Activated CD8-positive, alpha-beta T cell treated with anti-CD3 and anti-CD28 coated beads for 36 hours (primary cell): Measurements from ENCODE around the gene TMX1. TPM values are rescaled to one million over a fixed set of nuclear protein-coding genes. Genes with fewer than 3 reads are reported as not detected.

ENCODE experiments used
- ATAC-seq: fragments of 200-7000 bp; cut with Tn5 transposase; one replicate; pipeline ENCODE4 v1.10.0; 2021; ENCODE audit warnings: mild to moderate bottlenecking, moderate library complexity
- CTCF ChIA-PET: fragments of 350-600 bp; sonication (Branson Sonifier 250); formaldehyde crosslinking; loops from one replicate; lab custom pipeline; 2021; ENCODE audit warnings: antibody characterized with exemption; lab: Charles Lee
- POLR2A ChIA-PET: fragments of 350-600 bp; sonication (Branson Sonifier 250); formaldehyde crosslinking; loops from one replicate; lab custom pipeline; 2021; ENCODE audit warnings: antibody characterized with exemption; lab: Charles Lee
- DNase-seq: peaks from one replicate; pipeline ENCODE4 v3.0.0-alpha.2; 2020
- H3K27ac Mint-ChIP-seq: one replicate; pipeline ENCODE4 v1.8.0; 2021; ENCODE audit warnings: mild to moderate bottlenecking, mixed read lengths
- H3K27me3 Mint-ChIP-seq: one replicate; pipeline ENCODE4 v1.8.0; 2021; ENCODE audit warnings: mixed read lengths
- H3K36me3 Mint-ChIP-seq: one replicate; pipeline ENCODE4 v1.8.0; 2021; ENCODE audit warnings: low read depth, mixed read lengths
- H3K4me1 Mint-ChIP-seq: one replicate; pipeline ENCODE4 v1.8.0; 2021; ENCODE audit warnings: low read depth, mixed read lengths
- H3K4me3 Mint-ChIP-seq: one replicate; pipeline ENCODE4 v1.8.0; 2021; ENCODE audit warnings: mild to moderate bottlenecking, moderate library complexity, mixed read lengths
- H3K9me3 Mint-ChIP-seq: one replicate; pipeline ENCODE4 v1.8.0; 2021; ENCODE audit warnings: mixed read lengths
- intact Hi-C: fragments of 100-400 bp; cut with micrococcal nuclease; formaldehyde crosslinking; loops from one replicate; pipeline ENCODE4 v1.10.0; 2022
- total RNA-seq, 2 experiments: library from RNA; stranded (reverse); gene quantifications; one replicate each; pipeline ENCODE4 v1.2.3, GENCODE V29; 2021
- TF ChIP-seq, protein P1 (sequence below): fragments of 200-600 bp; IDR thresholded peaks from one replicate; pipeline ENCODE4 v1.8.0; 2022; ENCODE audit warnings: antibody characterized with exemption, mild to moderate bottlenecking

The TMX1 gene
- total RNA-seq, 2 experiments from 2014 or later = 53.6 to 61.1 TPM

DNA sequence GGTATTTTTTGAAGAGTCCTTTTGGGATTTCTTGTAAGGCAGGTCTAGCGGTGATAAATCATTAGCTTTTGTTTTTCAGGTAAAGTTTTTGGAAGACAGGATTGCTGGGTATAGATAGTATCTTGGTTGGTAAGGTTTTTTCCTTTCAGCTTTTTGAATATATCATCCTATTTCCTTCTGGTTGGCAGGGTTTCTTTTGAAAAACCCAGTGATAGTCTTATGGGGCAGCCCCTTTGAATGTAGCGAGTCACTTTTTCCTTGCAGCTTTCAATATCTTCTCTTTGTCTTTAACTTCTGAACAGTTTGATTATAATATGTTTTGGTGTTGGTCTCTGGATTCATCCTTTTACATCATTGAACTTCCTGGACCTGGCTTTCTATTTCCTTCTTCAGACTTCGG is 20.2 kb downstream of the TMX1 start:
- ATAC-seq (peak; percentile 83), DNase-seq (peak; percentile 33)
- Mint-ChIP-seq H3K27me3 (no peaks in the 10 kb centered on the region), H3K9me3 (peaks cover 10% of the 10 kb centered on the region), H3K27ac (peak overlapping the region; percentile 71), H3K4me3 (no peak overlapping the region), H3K4me1 (peaks cover 21% of the 10 kb centered on the region), H3K36me3 (peaks cover 50% of the 10 kb centered on the region)
- ChIA-PET CTCF (interaction anchor here (1.0 to 1.6 kb wide), 3 partner anchors 17 to 22 kb away, joined by 4 read pairs; partner anchors contain the start of gene TMX1), POLR2A (interaction anchor here (1.1 kb wide), 1 partner anchor 18 kb away, joined by 5 read pairs; no protein-coding TSS in a partner anchor)
- TF ChIP-seq, protein P1, sequence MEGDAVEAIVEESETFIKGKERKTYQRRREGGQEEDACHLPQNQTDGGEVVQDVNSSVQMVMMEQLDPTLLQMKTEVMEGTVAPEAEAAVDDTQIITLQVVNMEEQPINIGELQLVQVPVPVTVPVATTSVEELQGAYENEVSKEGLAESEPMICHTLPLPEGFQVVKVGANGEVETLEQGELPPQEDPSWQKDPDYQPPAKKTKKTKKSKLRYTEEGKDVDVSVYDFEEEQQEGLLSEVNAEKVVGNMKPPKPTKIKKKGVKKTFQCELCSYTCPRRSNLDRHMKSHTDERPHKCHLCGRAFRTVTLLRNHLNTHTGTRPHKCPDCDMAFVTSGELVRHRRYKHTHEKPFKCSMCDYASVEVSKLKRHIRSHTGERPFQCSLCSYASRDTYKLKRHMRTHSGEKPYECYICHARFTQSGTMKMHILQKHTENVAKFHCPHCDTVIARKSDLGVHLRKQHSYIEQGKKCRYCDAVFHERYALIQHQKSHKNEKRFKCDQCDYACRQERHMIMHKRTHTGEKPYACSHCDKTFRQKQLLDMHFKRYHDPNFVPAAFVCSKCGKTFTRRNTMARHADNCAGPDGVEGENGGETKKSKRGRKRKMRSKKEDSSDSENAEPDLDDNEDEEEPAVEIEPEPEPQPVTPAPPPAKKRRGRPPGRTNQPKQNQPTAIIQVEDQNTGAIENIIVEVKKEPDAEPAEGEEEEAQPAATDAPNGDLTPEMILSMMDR = no peak
- intact Hi-C loops = no loop called here

DNA sequence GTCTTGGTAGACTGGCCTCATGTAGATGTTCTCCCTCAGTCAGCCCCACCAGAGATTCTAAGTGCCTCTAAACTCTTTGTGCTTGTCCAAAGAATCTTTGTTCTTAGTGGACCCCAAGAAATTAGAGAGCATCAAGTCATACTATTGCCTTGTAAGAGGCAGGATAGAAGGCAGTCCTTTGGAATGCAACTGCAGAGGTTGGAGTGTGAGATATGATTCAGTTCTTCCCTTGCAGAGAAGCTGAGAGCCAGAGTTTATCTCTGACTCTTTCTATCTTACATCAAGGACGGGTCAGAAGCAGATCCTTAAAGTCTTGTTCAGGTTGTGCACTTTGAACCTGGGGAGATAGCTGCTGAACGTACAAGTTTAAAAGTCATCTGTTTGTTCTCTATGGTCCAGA is 21.1 kb downstream of the TMX1 start:
- H3K36me3 Mint-ChIP-seq = peaks cover 49% of the 10 kb centered on the region
- ATAC-seq (no peak), DNase-seq (no peak)
- no peaks in the 10 kb centered on the region for H3K27me3 Mint-ChIP-seq
- intact Hi-C loops = no loop called here
- POLR2A ChIA-PET = interaction anchor here (1.5 to 1.9 kb wide), 2 partner anchors 14 to 21 kb away, joined by 4 read pairs; partner anchors contain the start of gene TMX1
- CTCF ChIA-PET = no interaction called here
- peaks cover 10% of the 10 kb centered on the region for H3K9me3 Mint-ChIP-seq
- H3K27ac Mint-ChIP-seq = peak overlapping the region; percentile 23
- TF ChIP-seq, protein P1 = no peak
- peaks cover 21% of the 10 kb centered on the region for H3K4me1 Mint-ChIP-seq
- H3K4me3 Mint-ChIP-seq = no peak overlapping the region

DNA sequence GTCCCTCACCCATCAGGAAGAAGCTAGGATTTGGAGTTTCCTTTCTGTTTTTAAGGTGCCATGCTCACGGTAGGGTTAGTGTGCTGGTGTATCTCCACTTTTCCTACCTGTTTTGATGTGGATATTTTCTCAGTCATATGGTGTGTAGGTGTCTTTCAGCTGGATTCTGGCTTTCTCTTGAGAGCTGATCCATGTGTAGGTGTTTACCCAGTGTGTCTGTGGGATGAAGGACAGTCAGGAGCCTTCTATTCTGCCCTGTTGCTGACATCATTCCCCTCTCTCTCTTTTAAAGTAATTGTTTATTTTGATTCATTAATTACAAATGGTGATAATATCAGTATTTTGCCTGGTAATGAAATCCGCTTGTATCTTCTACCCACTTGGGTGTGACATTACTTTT is 22.8 kb downstream of the TMX1 start:
- DNase-seq = no peak
- H3K27ac Mint-ChIP-seq = no peak overlapping the region
- CTCF ChIA-PET = interaction anchor here (2.0 kb wide), 1 partner anchor 20 kb away, joined by 7 read pairs; no protein-coding TSS in a partner anchor
- H3K9me3 Mint-ChIP-seq = peaks cover 10% of the 10 kb centered on the region
- ATAC-seq = no peak
- H3K4me1 Mint-ChIP-seq = peaks cover 21% of the 10 kb centered on the region
- TF ChIP-seq, protein P1 = no peak
- H3K27me3 Mint-ChIP-seq = no peaks in the 10 kb centered on the region
- H3K36me3 Mint-ChIP-seq = peaks cover 45% of the 10 kb centered on the region
- intact Hi-C loops = no loop called here
- POLR2A ChIA-PET = interaction anchor here (0.8 to 1.9 kb wide), 6 partner anchors 8 to 185 kb away, joined by 3 to 6 read pairs (median 4); partner anchors contain the start of gene TMX1
- H3K4me3 Mint-ChIP-seq = no peak overlapping the region

DNA sequence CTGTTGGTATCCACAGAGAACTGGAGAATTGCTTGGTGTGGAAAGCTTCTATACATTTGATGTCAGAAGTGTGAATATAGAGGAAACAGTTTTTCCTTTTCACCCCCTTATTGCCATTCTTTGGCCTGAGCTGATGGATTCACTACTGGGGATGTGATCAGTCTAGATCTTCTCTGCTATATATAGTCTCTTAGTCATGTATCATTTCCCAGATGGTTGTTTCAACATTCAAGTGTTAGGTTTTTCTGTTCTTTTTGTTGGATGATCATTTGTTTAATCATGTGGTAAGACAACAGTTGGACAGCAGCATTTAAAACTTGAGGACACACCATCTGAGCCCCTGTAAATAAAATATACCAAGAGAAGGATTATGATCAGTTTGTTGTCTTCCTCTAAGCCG is 29.6 kb downstream of the TMX1 start:
- Mint-ChIP-seq H3K4me1 (no peaks in the 10 kb centered on the region), H3K27ac (no peak overlapping the region), H3K36me3 (peaks cover 9% of the 10 kb centered on the region), H3K9me3 (no peaks in the 10 kb centered on the region), H3K27me3 (no peaks in the 10 kb centered on the region), H3K4me3 (no peak overlapping the region)
- TF ChIP-seq, protein P1 = no peak
- POLR2A ChIA-PET = no interaction called here
- CTCF ChIA-PET = interaction anchor here (1.5 kb wide), 1 partner anchor 14 kb away, joined by 9 read pairs; no protein-coding TSS in a partner anchor
- no peak for ATAC-seq
- intact Hi-C loops = no loop called here
- no peak for DNase-seq

DNA sequence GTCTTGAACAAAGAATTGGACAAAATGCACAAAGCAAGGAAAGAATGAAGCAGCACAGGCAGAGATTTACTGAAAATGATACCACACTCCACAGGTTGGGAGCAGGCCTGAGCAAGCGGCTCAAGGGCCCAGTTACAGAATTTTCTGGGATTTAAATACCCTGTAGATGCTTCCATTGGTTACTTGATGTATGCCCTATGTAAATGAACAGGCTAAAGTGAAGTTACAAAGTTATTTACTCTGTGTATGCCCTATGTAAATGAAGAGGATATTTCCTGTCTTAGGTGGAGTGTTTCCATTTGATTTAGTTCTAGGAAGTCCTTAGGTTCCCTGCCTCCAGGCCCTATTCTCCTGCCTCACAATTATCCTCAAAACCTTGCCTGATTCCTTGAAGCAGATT is 36.6 kb downstream of the TMX1 start:
- DNase-seq (no peak), ATAC-seq (no peak)
- H3K9me3 Mint-ChIP-seq = no peaks in the 10 kb centered on the region
- H3K36me3 Mint-ChIP-seq = peaks cover 4% of the 10 kb centered on the region
- no peaks in the 10 kb centered on the region for H3K4me1 Mint-ChIP-seq
- H3K27me3 Mint-ChIP-seq = no peaks in the 10 kb centered on the region
- TF ChIP-seq, protein P1 = no peak
- ChIA-PET POLR2A (no interaction called here), CTCF (no interaction called here)
- H3K27ac Mint-ChIP-seq = no peak overlapping the region
- H3K4me3 Mint-ChIP-seq = no peak overlapping the region
- intact Hi-C loops = no loop called here
